HEK293 (cell line): ENCODE results near the gene ENHO.

ENCODE experiments used
- BCL11A ChIP-seq: fragments of 450-650 bp; formaldehyde crosslinking; IDR thresholded peaks from 2 replicates; pipeline ENCODE4 v1.5.1; 2016; ENCODE audit warnings: low read depth, missing biosample characterization, missing genetic modification characterization
- TCF7L2 ChIP-seq: IDR thresholded peaks from 2 replicates; pipeline ENCODE4 v1.6.1; 2011; ENCODE audit warnings: low read depth, mild to moderate bottlenecking, inconsistent platforms, low read length, moderate library complexity, borderline replicate concordance
- ZNF610 ChIP-seq: fragments of 450-650 bp; formaldehyde crosslinking; IDR thresholded peaks from 2 replicates; pipeline ENCODE4 v1.5.1; 2016; ENCODE audit warnings: missing biosample characterization, missing genetic modification characterization, borderline replicate concordance
- TF ChIP-seq, protein P1 (sequence below): fragments of 450-650 bp; formaldehyde crosslinking; IDR thresholded peaks from 2 replicates; pipeline ENCODE4 v1.5.1; 2016; ENCODE audit warnings: missing biosample characterization, missing genetic modification characterization
- TF ChIP-seq, protein P2 (sequence below): fragments of 450-650 bp; formaldehyde crosslinking; IDR thresholded peaks from 2 replicates; pipeline ENCODE4 v1.5.1; 2016; ENCODE audit warnings: missing biosample characterization, missing genetic modification characterization

DNA sequence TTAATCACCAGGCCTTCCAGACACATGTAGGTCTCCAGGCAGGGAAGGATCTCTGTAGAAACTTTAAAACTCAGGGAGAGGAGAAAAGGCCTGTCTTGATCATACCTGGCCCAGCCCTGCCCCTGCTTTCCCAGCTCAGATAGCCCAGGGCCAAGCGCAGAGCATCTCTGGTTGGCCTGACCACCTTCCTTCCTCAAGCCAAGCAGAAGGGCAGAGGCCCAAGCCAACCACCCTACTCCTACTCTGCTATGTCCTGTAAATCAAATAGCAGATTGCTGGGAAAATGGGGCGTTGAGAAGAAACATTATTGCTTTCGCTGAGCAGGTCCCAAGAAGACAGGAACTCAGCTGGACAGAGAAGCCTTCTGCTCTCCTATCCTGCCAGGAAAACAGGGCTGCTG is 14.3 kb downstream of the ENHO start:
- TF ChIP-seq TCF7L2 (no peak), BCL11A (tag by site-specific recombination) (no peak), ZNF610 (tag by site-specific recombination) (no peak)
- TF ChIP-seq, protein P1, sequence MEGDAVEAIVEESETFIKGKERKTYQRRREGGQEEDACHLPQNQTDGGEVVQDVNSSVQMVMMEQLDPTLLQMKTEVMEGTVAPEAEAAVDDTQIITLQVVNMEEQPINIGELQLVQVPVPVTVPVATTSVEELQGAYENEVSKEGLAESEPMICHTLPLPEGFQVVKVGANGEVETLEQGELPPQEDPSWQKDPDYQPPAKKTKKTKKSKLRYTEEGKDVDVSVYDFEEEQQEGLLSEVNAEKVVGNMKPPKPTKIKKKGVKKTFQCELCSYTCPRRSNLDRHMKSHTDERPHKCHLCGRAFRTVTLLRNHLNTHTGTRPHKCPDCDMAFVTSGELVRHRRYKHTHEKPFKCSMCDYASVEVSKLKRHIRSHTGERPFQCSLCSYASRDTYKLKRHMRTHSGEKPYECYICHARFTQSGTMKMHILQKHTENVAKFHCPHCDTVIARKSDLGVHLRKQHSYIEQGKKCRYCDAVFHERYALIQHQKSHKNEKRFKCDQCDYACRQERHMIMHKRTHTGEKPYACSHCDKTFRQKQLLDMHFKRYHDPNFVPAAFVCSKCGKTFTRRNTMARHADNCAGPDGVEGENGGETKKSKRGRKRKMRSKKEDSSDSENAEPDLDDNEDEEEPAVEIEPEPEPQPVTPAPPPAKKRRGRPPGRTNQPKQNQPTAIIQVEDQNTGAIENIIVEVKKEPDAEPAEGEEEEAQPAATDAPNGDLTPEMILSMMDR (tag by site-specific recombination): no peak
- TF ChIP-seq, protein P2, sequence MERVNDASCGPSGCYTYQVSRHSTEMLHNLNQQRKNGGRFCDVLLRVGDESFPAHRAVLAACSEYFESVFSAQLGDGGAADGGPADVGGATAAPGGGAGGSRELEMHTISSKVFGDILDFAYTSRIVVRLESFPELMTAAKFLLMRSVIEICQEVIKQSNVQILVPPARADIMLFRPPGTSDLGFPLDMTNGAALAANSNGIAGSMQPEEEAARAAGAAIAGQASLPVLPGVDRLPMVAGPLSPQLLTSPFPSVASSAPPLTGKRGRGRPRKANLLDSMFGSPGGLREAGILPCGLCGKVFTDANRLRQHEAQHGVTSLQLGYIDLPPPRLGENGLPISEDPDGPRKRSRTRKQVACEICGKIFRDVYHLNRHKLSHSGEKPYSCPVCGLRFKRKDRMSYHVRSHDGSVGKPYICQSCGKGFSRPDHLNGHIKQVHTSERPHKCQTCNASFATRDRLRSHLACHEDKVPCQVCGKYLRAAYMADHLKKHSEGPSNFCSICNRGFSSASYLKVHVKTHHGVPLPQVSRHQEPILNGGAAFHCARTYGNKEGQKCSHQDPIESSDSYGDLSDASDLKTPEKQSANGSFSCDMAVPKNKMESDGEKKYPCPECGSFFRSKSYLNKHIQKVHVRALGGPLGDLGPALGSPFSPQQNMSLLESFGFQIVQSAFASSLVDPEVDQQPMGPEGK (tag by site-specific recombination): no peak
